H9 (cell line): Measurements from ENCODE around the gene PPFIBP2. TPM values are rescaled to one million over a fixed set of nuclear protein-coding genes. Genes with fewer than 3 reads are reported as not detected.

Experiments used
- DNase-seq: peaks from one replicate; pipeline ENCODE4 v3.0.0-alpha.2; 2017
- H2AFZ ChIP-seq: one replicate; pipeline ENCODE4 v1.6.1; 2013; ENCODE audit warnings: mild to moderate bottlenecking, low read length, control low read depth, moderate library complexity
- H2AK5ac ChIP-seq: 2 replicates; pipeline ENCODE4 v1.6.1; 2013; ENCODE audit warnings: low read length, control low read depth, mixed read lengths; ENCODE audit not compliant: insufficient read length
- H2BK120ac ChIP-seq: one replicate; pipeline ENCODE4 v1.6.1; 2013; ENCODE audit warnings: low read depth, mild to moderate bottlenecking, low read length, control low read depth, inconsistent platforms; ENCODE audit not compliant: poor library complexity, severe bottlenecking
- H2BK12ac ChIP-seq: 2 replicates; pipeline ENCODE4 v1.6.1; 2013; ENCODE audit warnings: low read length, control low read depth, mixed read lengths, low read depth; ENCODE audit not compliant: insufficient read length
- H2BK15ac ChIP-seq: 2 replicates; pipeline ENCODE4 v1.6.1; 2013; ENCODE audit warnings: low read depth, low read length, control low read depth
- H2BK20ac ChIP-seq: one replicate; pipeline ENCODE4 v1.6.1; 2013; ENCODE audit warnings: low read depth, mild to moderate bottlenecking, low read length, control low read depth, inconsistent platforms; ENCODE audit not compliant: poor library complexity, severe bottlenecking
- H2BK5ac ChIP-seq: 2 replicates; pipeline ENCODE4 v1.6.1; 2013; ENCODE audit warnings: low read length, control low read depth, mixed read lengths; ENCODE audit not compliant: insufficient read length
- H3K14ac ChIP-seq: 2 replicates; pipeline ENCODE4 v1.6.1; 2013; ENCODE audit warnings: low read length, control low read depth; ENCODE audit not compliant: insufficient read depth
- H3K18ac ChIP-seq: 2 replicates; pipeline ENCODE4 v1.6.1; 2013; ENCODE audit warnings: low read depth, mild to moderate bottlenecking, mixed read lengths, low read length, control low read depth; ENCODE audit not compliant: insufficient read length
- H3K23ac ChIP-seq: 2 replicates; pipeline ENCODE4 v1.6.1; 2013; ENCODE audit warnings: low read length, control low read depth, mixed read lengths, low read depth; ENCODE audit not compliant: insufficient read length
- H3K23me2 ChIP-seq: 2 replicates; pipeline ENCODE4 v1.6.1; 2013; ENCODE audit warnings: low read depth, mild to moderate bottlenecking, mixed read lengths, low read length, control low read depth; ENCODE audit not compliant: insufficient read length, poor library complexity, severe bottlenecking
- H3K27ac ChIP-seq: 2 replicates; pipeline ENCODE4 v1.5.1; 2013; ENCODE audit warnings: low read length, control low read depth, mixed read lengths, low read depth; ENCODE audit not compliant: insufficient read length
- H3K27me3 ChIP-seq: 2 replicates; pipeline ENCODE4 v1.6.1; 2013; ENCODE audit warnings: low read length, control low read depth, inconsistent platforms; ENCODE audit not compliant: insufficient read depth
- H3K4ac ChIP-seq: 2 replicates; pipeline ENCODE4 v1.6.1; 2013; ENCODE audit warnings: low read depth, mild to moderate bottlenecking, control low read depth, inconsistent platforms, low read length, moderate library complexity
- H3K4me1 ChIP-seq: 2 replicates; pipeline ENCODE4 v1.6.1; 2013; ENCODE audit warnings: low read length, control low read depth, inconsistent platforms; ENCODE audit not compliant: insufficient read depth
- H3K4me2 ChIP-seq: 2 replicates; pipeline ENCODE4 v1.6.1; 2013; ENCODE audit warnings: low read length, control low read depth, mixed read lengths; ENCODE audit not compliant: insufficient read length, insufficient read depth
- H3K56ac ChIP-seq: 2 replicates; pipeline ENCODE4 v1.6.1; 2013; ENCODE audit warnings: low read depth, mild to moderate bottlenecking, mixed read lengths, low read length, control low read depth; ENCODE audit not compliant: insufficient read length
- H3K79me1 ChIP-seq: 2 replicates; pipeline ENCODE4 v1.6.1; 2013; ENCODE audit warnings: low read depth, mild to moderate bottlenecking, moderate library complexity, low read length, control low read depth, inconsistent platforms; ENCODE audit not compliant: insufficient read depth, poor library complexity, severe bottlenecking
- H3K79me2 ChIP-seq: 2 replicates; pipeline ENCODE4 v1.6.1; 2013; ENCODE audit warnings: low read length, control low read depth, inconsistent platforms; ENCODE audit not compliant: insufficient read depth
- H3K9ac ChIP-seq: 2 replicates; pipeline ENCODE4 v1.6.1; 2013; ENCODE audit warnings: low read length, control low read depth, mixed read lengths; ENCODE audit not compliant: insufficient read length; ENCODE audit errors: extremely low read depth
- H3K9me3 ChIP-seq: one replicate; pipeline ENCODE4 v1.6.1; 2013; ENCODE audit warnings: low read depth, low read length, inconsistent platforms; ENCODE audit not compliant: control insufficient read depth
- H3T11ph ChIP-seq: one replicate; pipeline ENCODE4 v1.6.1; 2013; ENCODE audit warnings: mild to moderate bottlenecking, low read length, control low read depth, inconsistent platforms
- H4K20me1 ChIP-seq: one replicate; pipeline ENCODE4 v1.6.1; 2013; ENCODE audit not compliant: control insufficient read depth, insufficient read length, insufficient read depth
- H4K5ac ChIP-seq: 2 replicates; pipeline ENCODE4 v1.6.1; 2013; ENCODE audit warnings: low read depth, mild to moderate bottlenecking, mixed read lengths, low read length, control low read depth; ENCODE audit not compliant: insufficient read length
- H4K8ac ChIP-seq: replicated peaks from 2 replicates; pipeline ENCODE4 v1.6.1; 2013; ENCODE audit warnings: low read length, control low read depth, mixed read lengths, low read depth; ENCODE audit not compliant: insufficient read length
- H4K91ac ChIP-seq: 2 replicates; pipeline ENCODE4 v1.6.1; 2013; ENCODE audit warnings: low read depth, mild to moderate bottlenecking, moderate library complexity, mixed read lengths, low read length, control low read depth; ENCODE audit not compliant: insufficient read length
- H3K27ac Mint-ChIP-seq, 3 experiments: 2 replicates in 2 of 3; 3 replicates in 1 of 3; pipeline ENCODE4 v1.8.0; 2020 to 2021; ENCODE audit warnings: mixed read lengths in 3 of 3, mild to moderate bottlenecking in 1 of 3, moderate library complexity in 1 of 3
- H3K27me3 Mint-ChIP-seq: 2 replicates; pipeline ENCODE4 v1.8.0; 2021; ENCODE audit warnings: low read depth, mild to moderate bottlenecking, moderate library complexity, mixed read lengths
- H3K36me3 Mint-ChIP-seq, 3 experiments: 2 replicates in 2 of 3; 3 replicates in 1 of 3; pipeline ENCODE4 v1.8.0; 2020 to 2021; ENCODE audit warnings: low read depth in 3 of 3, mixed read lengths in 3 of 3; ENCODE audit not compliant: insufficient read depth in 1 of 3
- H3K4me1 Mint-ChIP-seq, 2 experiments: 2 replicates each; pipeline ENCODE4 v1.8.0; 2020; ENCODE audit warnings: mixed read lengths in 2 of 2
- H3K4me3 Mint-ChIP-seq, 2 experiments: 2 replicates in 1 of 2; 3 replicates in 1 of 2; pipeline ENCODE4 v1.8.0; 2020 to 2021; ENCODE audit warnings: mild to moderate bottlenecking in 2 of 2, mixed read lengths in 2 of 2, moderate library complexity in 1 of 2
- H3K9me3 Mint-ChIP-seq, 2 experiments: 2 replicates in 1 of 2; 3 replicates in 1 of 2; pipeline ENCODE4 v1.8.0; 2020; ENCODE audit warnings: mild to moderate bottlenecking in 2 of 2, mixed read lengths in 2 of 2, moderate library complexity in 1 of 2
- CTCF ChIP-seq: fragments of 200-600 bp; sonication (generic); conservative IDR thresholded peaks from 3 replicates; pipeline ENCODE4 v1.8.0; 2021; ENCODE audit warnings: antibody characterized with exemption, mild to moderate bottlenecking
- WGBS: extraction: QIAGEN DNeasy Blood & Tissue Kit; methylation state at CpG from one replicate; pipeline ENCODE4 v1.1.7; 2013; ENCODE audit warnings: missing lambda C conversion rate, low lambda C conversion rate, mixed read lengths; ENCODE audit not compliant: insufficient read length; ENCODE audit errors: extremely low coverage; 5-methylcytosine and 5-hydroxymethylcytosine counted together
- total RNA-seq: library from RNA; stranded (reverse); gene quantifications from 2 replicates; pipeline ENCODE4 v1.2.1, GENCODE V29; 2021

The PPFIBP2 gene
- total RNA-seq, 1 experiment from 2014 or later = 8.3 TPM

- Histone ChIP-seq H3K9ac (no peak overlapping the region), H2BK5ac (no peak overlapping the region), H3K23ac (no peak overlapping the region), H4K8ac (no peak overlapping the region), H3T11ph (no peak overlapping the region), H2BK120ac (no peak overlapping the region), H3K79me2 (no peaks in the 10 kb centered on the region), H2AK5ac (no peak overlapping the region), H3K27me3 (no peaks in the 10 kb centered on the region), H3K4me2 (no peak overlapping the region), H3K18ac (no peak overlapping the region), H2AFZ (no peak overlapping the region), H2BK15ac (no peak overlapping the region), H3K4me1 (peaks cover 4% of the 10 kb centered on the region; the same call in 1 of the 2 replicates), H3K27ac (no peak overlapping the region), H4K91ac (no peak overlapping the region), H3K14ac (no peak overlapping the region), H2BK12ac (no peak overlapping the region), H3K9me3 (no peaks in the 10 kb centered on the region), H3K56ac (no peak overlapping the region), H4K5ac (no peak overlapping the region), H3K23me2 (no peaks in the 10 kb centered on the region), H4K20me1 (no peaks in the 10 kb centered on the region), H2BK20ac (no peak overlapping the region), H3K4ac (no peak overlapping the region), H3K79me1 (no peaks in the 10 kb centered on the region)
- H3K36me3 Mint-ChIP-seq = peaks cover 0 to 12% (median 2%) of the 10 kb centered on the region in 3 experiments; a peak in 6 of 7 replicates
- WGBS = no CpG with 5 or more reads among the region's 2 CpGs
- DNase-seq = no peak
- H3K9me3 Mint-ChIP-seq = no peaks in the 10 kb centered on the region
- TF ChIP-seq CTCF = no peak
- H3K4me3 Mint-ChIP-seq = no peak overlapping the region
- peaks cover 60 to 70% of the 10 kb centered on the region in 2 experiments for H3K4me1 Mint-ChIP-seq
- peak overlapping the region in 2 of 3 experiments; percentile 75 to 99; a peak in 5 of 7 replicates for H3K27ac Mint-ChIP-seq
- H3K27me3 Mint-ChIP-seq = no peaks in the 10 kb centered on the region
These were observed 82.2 kb downstream of the PPFIBP2 start for GRCh38 chr11:7595951-7596350.
